ENCODE results near the gene FADS2. TPM values are rescaled to one million over a fixed set of nuclear protein-coding genes. Genes with fewer than 3 reads are reported as not detected.
A peak's percentile ranks its signal among the peaks of the same experiment; 100 is the strongest.

FADS2 gene
- polyA plus RNA-seq, 1 experiment, result 327 TPM

- Histone ChIP-seq H3K36me3 (ENCODE audit: control insufficient read depth, insufficient read depth, low read length) (no peaks in the 10 kb centered on the region), H3K27me3 (ENCODE audit: control insufficient read depth, insufficient read depth, low read length) (no peaks in the 10 kb centered on the region), H3K4me3 (ENCODE audit: low read depth, low read length) (no peak overlapping the region)
- ChIA-PET POLR2A (no interaction called here), CTCF (interaction anchor here (0.8 to 4.8 kb wide), 4 partner anchors 16 to 193 kb away, joined by 4 to 33 read pairs (median 7); no protein-coding TSS in a partner anchor)
- no peak for DNase-seq (ENCODE audit: low read depth)
- TF ChIP-seq CTCF (IDR thresholded peaks at IDR 0.05; ENCODE audit: insufficient read depth, low read depth, low read length), result no peak
Observed at GRCh38 chr11:61914471-61915171, 86.5 kb downstream of the FADS2 start.

GRCh38 chr11:61916737-61917333 lies 88.7 kb downstream of the FADS2 start:
- H3K27me3 ChIP-seq (ENCODE audit: control insufficient read depth, insufficient read depth, low read length), result no peaks in the 10 kb centered on the region

More at GRCh38 chr11:61916737-61917333, 88.7 kb downstream of the FADS2 start:
- Histone ChIP-seq H3K4me3 (ENCODE audit: low read depth, low read length) (peak overlapping the region; percentile 73), H3K36me3 (ENCODE audit: control insufficient read depth, insufficient read depth, low read length) (no peaks in the 10 kb centered on the region)
- POLR2A ChIA-PET, result no interaction called here
- no peak for DNase-seq (ENCODE audit: low read depth)
- 0 out of 2 replicates have a peak, but pooled peaks have one; percentile 2 for TF ChIP-seq CTCF (IDR thresholded peaks at IDR 0.05; ENCODE audit: insufficient read depth, low read depth, low read length)
- CTCF ChIA-PET, result interaction anchor here (0.5 to 2.5 kb wide), 5 partner anchors 11 to 212 kb away, joined by 3 to 7 read pairs (median 5); no protein-coding TSS in a partner anchor

Small RNA genes lying within 50 kb of the gene (small RNA-seq; reads per million reads assigned to genes)
- not detected for gene MIR6746 (ENCODE audit: insufficient read length, low read depth, low replicate concordance)

Other genes starting within 250 kb of the FADS2 start
- gene SYT7, start 247.2 kb upstream of the FADS2 start, polyA plus RNA-seq (2011; rRNA removed), result 0.01 and 0.04 TPM in 2 replicates
- gene DAGLA, start 147.9 kb upstream of the FADS2 start, polyA plus RNA-seq (2011; rRNA removed), result 1.1 and 2.5 TPM in 2 replicates
- 0.33 and 0.45 TPM in 2 replicates for gene MYRF, start 75.7 kb upstream of the FADS2 start, polyA plus RNA-seq (2011; rRNA removed)
- 371 and 399 TPM in 2 replicates for gene TMEM258, start 35.7 kb upstream of the FADS2 start, polyA plus RNA-seq (2011; rRNA removed)
- 11.7 and 13.2 TPM in 2 replicates for gene FEN1, start 35.4 kb upstream of the FADS2 start, polyA plus RNA-seq (2011; rRNA removed)
- gene FADS1, start 11.3 kb upstream of the FADS2 start, polyA plus RNA-seq (2011; rRNA removed), result 48.1 and 58.0 TPM in 2 replicates
- gene FADS3, start 63.2 kb downstream of the FADS2 start, polyA plus RNA-seq (2011; rRNA removed), result 158 and 271 TPM in 2 replicates
- 9.4 and 15.1 TPM in 2 replicates for gene RAB3IL1, start 89.3 kb downstream of the FADS2 start, polyA plus RNA-seq (2011; rRNA removed)
- 5.1 and 6.4 TPM in 2 replicates for gene BEST1, start 122.1 kb downstream of the FADS2 start, polyA plus RNA-seq (2011; rRNA removed)
- 1,472 and 1,806 TPM in 2 replicates for gene FTH1, start 139.3 kb downstream of the FADS2 start, polyA plus RNA-seq (2011; rRNA removed)